ENCODE data around the gene SLC5A10. TPM values are rescaled to one million over a fixed set of nuclear protein-coding genes. Genes with fewer than 3 reads are reported as not detected.

SLC5A10 gene
- total RNA-seq, 4 donors from 2014 or later = not detected

DNA sequence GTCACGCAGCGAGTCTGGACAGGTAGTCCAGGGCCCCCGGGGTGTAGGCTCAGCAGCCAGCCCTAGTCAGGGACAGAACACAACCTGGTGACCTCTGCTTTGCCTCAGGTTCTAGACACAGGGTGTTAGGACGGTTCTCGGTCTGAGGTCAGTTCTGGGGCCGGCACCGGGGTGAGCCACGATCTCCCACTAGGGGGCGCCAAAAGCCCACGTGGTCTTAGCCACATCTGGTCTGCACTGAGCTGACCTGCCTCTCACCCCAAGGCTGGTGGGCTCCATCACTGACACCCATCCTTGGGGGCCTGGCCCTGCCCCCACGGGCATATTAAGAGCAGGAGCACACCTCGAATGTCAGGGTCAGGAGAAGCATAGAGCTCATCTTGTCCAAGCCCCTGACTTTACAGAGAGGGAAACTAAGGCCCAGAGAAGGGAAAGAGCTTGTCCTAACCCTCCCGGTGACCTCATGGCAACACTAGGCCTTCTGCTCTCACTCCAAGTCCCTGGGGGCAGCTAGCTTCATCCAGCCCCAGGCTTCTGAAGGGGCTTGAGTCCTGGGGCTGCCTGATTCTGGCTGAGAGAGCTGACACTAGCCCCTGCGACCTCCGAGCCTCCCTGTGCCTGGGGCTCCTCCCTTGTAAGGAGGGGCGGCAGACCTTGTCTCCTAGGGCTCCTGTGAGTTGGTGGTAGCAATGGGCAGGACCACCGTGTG is 9.0 kb downstream of the SLC5A10 start:
- no peak overlapping the region for H3K27ac ChIP-seq
- intact Hi-C loops (cut with DNase I) = loop anchor here (10.0 kb wide), 1 partner anchor 64 kb away; no protein-coding TSS in a partner anchor
- H3K9me3 ChIP-seq = no peaks in the 10 kb centered on the region
- no peaks in the 10 kb centered on the region for H3K4me1 ChIP-seq
- 31 to 48% methylated on average over 6 to 11 of the region's 17 CpGs for WGBS, 2 donors
- DNase-seq = peak; percentile 80
- H3K36me3 ChIP-seq = no peaks in the 10 kb centered on the region
- TF ChIP-seq POLR2A (IDR thresholded peaks at IDR 0.05) = no peak
- TF ChIP-seq, protein P1, sequence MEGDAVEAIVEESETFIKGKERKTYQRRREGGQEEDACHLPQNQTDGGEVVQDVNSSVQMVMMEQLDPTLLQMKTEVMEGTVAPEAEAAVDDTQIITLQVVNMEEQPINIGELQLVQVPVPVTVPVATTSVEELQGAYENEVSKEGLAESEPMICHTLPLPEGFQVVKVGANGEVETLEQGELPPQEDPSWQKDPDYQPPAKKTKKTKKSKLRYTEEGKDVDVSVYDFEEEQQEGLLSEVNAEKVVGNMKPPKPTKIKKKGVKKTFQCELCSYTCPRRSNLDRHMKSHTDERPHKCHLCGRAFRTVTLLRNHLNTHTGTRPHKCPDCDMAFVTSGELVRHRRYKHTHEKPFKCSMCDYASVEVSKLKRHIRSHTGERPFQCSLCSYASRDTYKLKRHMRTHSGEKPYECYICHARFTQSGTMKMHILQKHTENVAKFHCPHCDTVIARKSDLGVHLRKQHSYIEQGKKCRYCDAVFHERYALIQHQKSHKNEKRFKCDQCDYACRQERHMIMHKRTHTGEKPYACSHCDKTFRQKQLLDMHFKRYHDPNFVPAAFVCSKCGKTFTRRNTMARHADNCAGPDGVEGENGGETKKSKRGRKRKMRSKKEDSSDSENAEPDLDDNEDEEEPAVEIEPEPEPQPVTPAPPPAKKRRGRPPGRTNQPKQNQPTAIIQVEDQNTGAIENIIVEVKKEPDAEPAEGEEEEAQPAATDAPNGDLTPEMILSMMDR (IDR thresholded peaks at IDR 0.05) = peak; percentile 83 to 93 (median 90)
- H3K27me3 ChIP-seq = no peaks in the 10 kb centered on the region
- H3K4me3 ChIP-seq (replicated peaks in 1 of 3) = no peak overlapping the region

DNA sequence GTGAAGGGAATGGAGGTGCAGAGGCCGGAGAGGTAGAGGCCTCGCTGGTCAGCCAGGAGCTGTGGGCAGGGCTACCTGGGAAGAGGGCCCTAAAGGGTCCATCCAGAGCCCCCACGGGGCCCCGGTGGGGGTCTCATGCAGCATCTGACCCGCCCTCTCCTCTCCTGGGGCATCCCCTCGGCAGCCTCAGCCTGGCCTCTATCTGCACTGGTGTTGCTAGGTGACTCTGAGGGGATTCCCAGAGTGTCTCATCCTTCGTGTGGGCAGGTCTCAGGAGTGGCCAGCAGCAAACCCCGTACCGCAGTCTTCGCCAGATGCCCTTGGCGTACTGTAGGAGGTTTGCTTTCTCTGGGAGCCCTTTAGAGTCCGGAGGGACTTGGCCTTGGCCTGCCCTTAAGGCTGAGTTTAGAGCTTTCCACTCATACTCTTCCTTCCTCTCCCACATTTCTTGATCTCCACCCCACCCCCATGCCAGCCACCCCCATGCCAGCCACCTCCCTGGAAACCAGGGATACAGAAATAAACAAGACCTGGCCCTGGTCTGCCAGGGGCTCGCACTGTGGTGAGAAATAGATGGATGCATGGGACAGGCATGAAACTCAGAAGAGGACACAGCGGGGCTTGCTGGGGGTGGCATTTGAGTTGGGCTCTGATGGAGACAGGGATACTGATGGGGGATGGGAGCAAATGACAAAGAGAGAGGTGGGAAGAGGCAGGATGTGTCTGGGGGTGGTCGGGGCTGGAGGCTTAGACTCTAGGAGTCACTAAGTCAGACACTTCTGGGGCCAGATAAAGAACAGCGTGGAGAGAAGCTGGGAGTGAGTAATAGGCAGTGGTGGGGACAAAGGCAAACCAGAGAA is 9.9 kb downstream of the SLC5A10 start:
- Histone ChIP-seq H3K4me3 (replicated peaks in 1 of 3) (no peak overlapping the region), H3K36me3 (no peaks in the 10 kb centered on the region), H3K27me3 (no peaks in the 10 kb centered on the region), H3K9me3 (no peaks in the 10 kb centered on the region), H3K4me1 (no peaks in the 10 kb centered on the region), H3K27ac (no peak overlapping the region)
- no peak for DNase-seq
- TF ChIP-seq POLR2A (IDR thresholded peaks at IDR 0.05) = no peak
- TF ChIP-seq, protein P1 (IDR thresholded peaks at IDR 0.05) = no peak
- intact Hi-C loops (cut with DNase I) = loop anchor here (10.0 kb wide), 1 partner anchor 63 kb away; no protein-coding TSS in a partner anchor
- 86 to 91% methylated on average over 15 to 16 of the region's 16 CpGs for WGBS, 2 donors

DNA sequence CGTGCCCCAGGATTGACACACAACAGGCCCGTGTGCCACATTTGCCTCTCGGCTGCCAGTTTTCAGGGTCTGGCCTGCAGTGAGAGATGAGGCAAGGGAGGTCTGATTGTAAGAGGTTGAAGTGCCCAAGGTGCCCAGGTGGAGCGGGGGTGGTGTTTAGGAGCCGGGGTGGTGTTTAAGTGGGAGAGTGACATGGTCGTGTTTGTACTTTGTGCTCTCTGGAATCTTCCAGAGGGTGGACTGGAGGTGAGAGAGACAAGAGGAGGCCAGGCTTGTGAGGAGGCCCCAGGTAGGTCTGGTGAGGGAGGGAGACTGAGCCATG is 10.5 kb downstream of the SLC5A10 start:
- TF ChIP-seq POLR2A (IDR thresholded peaks at IDR 0.05) = no peak
- TF ChIP-seq, protein P1 (IDR thresholded peaks at IDR 0.05) = no peak
- Histone ChIP-seq H3K4me3 (replicated peaks in 1 of 3) (no peak overlapping the region), H3K27ac (no peak overlapping the region), H3K27me3 (no peaks in the 10 kb centered on the region), H3K36me3 (no peaks in the 10 kb centered on the region), H3K4me1 (peaks cover 0 to 6% of the 10 kb centered on the region in 2 donors), H3K9me3 (no peaks in the 10 kb centered on the region)
- intact Hi-C loops (cut with DNase I) = loop anchor here (10.0 kb wide), 1 partner anchor 62 kb away; no protein-coding TSS in a partner anchor
- WGBS, 2 donors = 79 to 85% methylated on average over 6 of the region's 6 CpGs
- DNase-seq = no peak

DNA sequence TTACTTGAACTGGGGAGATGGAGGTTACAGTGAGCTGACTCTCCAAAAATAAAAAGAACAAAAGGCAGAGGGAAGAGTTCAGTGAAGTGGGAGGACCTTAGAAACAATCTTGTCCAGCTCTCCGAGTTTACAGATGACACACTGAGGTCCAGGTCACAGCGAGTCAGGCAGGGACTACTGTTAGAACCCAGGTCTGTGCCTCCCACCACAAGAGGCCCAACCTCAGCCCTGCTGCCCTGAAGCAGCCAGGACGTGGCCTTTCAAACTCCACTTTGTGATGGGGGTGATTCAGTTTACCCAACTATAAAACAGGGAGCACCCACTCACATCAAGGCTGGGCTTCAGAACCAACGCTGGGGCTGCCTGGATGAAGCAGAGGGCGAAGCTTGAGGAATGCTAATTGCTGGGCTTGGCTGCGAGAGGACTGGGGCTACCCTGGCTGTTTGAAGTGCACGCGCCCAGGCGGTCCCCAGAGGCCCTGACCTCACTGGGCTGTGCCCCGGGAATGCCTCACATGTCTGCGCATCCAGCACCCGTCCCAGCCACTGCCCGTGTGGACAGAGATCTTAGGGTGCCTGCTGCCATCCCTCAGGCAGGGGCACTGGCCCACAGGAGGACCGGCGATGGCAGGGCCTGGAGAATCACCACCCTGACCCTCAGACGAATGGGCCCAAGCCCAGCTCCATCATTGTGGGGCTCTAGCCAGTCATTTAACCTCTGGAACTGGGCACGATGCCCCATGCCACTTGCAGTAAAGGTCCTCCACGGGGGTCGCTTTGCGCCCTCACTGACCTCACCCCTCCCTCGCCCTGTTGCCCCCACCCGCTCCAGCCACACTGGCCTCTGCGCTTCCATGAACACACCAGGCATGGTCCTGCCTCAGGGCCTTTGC is 11.4 kb downstream of the SLC5A10 start:
- H3K27me3 ChIP-seq = no peaks in the 10 kb centered on the region
- peaks cover 0 to 15% of the 10 kb centered on the region in 2 donors for H3K4me1 ChIP-seq
- no peaks in the 10 kb centered on the region for H3K9me3 ChIP-seq
- WGBS, 2 donors = 83 to 87% methylated on average over 14 to 23 of the region's 23 CpGs
- TF ChIP-seq, protein P1 (IDR thresholded peaks at IDR 0.05) = no peak
- no peak for TF ChIP-seq POLR2A (IDR thresholded peaks at IDR 0.05)
- intact Hi-C loops (cut with DNase I) = loop anchor here (10.0 kb wide), 1 partner anchor 61 kb away; no protein-coding TSS in a partner anchor
- no peaks in the 10 kb centered on the region for H3K36me3 ChIP-seq
- H3K4me3 ChIP-seq (replicated peaks in 1 of 3) = no peak overlapping the region
- H3K27ac ChIP-seq = no peak overlapping the region
- no peak for DNase-seq
